ENCODE data around the gene SOX30.
"Not testable (repeated sequence)": the region's sequence is repeated elsewhere in the genome, so short reads cannot be mapped to it uniquely, and the experiment has no call there.

The SOX30 gene

DNA sequence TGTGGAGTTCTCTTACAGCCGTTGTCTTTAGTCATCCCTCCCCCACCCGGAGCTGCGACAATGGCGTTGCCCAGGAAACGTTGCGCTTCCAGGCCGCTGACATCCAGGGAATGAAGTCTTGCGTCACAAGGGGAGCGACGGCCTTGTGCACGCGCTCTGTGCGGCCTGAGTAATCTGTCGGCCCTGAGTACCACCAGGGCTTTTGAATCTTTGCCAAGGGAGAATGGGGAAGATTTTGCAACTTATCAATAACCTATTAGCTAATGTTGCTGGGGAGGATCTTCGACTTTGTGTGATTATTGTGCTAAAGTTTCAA is at the start of gene SOX30:
Gene SOX30 (minus strand): TSS at position 62 of the 316 bp plus-strand sequence. CDS start 360 bp downstream, outside the sequence.
- DNase-seq: no peak

DNA sequence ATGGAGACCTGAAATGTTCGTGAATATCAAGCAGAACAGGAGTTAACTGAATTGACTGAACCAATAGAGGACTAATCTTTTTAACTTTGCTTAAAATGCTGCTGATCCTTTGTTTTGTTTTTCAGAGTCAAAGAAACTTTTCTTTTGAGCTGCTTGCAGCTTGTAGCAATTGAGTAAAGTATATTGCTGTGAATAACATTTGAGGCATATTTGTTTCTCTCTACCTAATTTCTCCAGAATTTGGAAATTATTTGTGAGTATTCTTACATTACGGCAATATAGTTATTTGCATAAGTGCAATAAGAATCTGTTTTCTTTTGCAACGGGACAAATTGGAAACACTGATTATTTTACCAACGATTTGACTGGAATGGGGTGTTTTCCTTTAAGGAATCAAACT is 46.4 kb upstream of the SOX30 start:
- not testable (repeated sequence) for DNase-seq

DNA sequence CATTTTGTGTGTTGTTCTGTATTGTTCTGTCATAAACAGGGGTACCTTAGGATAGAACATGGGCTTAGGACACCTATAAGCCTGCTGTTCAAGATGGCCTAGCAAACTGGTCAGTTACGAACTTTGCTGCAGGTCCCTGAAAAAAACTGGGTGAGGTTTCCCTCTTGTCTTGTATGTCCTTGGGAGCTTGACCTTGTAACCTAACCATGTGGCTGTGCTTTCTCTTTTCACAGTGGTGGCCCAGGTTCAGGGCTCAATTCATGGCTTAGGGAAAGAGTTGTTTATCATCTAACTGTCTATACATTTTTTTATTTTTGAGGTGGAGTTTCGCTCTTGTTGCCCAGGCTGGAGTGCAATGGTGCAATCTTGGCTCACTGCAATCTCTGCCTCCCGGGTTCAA is 43.9 kb upstream of the SOX30 start:
- not testable (repeated sequence) for DNase-seq

DNA sequence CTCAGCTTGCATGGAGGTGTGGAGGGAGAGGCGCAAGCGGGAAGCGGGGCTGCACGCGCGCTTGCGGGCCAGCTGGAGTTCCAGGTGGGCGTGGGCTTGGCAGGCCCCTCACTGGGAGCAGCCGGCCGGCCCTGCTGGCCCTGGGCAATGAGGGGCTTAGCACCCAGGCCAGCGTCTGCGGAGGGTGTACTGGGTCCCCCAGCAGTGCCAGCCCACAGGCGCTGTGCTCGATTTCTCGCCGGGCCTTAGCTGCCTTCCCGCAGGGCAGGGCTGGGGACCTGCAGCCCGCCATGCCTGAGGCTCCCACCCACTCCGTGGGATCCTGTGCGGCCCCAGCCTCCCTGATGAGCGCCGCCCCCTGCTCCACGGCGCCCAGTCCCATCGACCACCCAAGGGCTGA is 41.6 kb upstream of the SOX30 start:
- DNase-seq: not testable (repeated sequence)

DNA sequence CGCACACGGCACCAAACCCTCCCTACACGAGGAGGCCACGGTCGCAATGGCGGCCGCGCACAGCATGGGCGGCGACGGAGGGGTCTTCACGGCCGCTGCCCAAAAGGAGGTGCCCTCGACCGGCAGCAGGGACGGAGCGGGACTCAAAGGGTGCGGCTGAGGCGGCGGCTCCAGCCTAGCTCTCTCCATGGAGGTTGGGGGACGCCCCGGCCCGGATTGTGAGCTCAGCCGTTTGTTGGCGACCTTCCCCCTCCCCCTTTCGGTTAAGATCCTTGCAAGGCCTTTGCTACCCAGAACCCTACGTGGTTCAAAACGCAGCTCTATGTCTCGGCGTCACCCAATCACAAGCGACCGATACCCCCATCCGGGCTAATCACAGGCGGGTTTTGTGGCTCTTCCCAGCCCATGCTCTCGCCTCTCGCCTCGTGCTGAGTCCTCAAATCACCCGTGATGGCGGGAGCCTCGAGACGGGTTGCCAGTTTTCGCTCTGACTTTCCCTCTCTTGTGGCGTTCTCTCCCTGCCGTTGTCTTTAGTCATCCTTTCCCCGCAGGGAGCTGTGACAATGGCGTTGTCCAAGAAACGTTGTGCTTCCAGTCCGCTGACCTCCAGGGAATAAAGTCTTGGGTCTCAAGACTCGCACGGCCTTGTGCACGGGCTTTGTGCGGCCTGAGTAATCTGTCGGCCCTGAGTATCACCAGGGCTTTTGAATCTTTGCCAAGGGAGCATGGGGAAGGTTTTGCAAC is 38.6 kb upstream of the SOX30 start:
- DNase-seq: peak; percentile 17

DNA sequence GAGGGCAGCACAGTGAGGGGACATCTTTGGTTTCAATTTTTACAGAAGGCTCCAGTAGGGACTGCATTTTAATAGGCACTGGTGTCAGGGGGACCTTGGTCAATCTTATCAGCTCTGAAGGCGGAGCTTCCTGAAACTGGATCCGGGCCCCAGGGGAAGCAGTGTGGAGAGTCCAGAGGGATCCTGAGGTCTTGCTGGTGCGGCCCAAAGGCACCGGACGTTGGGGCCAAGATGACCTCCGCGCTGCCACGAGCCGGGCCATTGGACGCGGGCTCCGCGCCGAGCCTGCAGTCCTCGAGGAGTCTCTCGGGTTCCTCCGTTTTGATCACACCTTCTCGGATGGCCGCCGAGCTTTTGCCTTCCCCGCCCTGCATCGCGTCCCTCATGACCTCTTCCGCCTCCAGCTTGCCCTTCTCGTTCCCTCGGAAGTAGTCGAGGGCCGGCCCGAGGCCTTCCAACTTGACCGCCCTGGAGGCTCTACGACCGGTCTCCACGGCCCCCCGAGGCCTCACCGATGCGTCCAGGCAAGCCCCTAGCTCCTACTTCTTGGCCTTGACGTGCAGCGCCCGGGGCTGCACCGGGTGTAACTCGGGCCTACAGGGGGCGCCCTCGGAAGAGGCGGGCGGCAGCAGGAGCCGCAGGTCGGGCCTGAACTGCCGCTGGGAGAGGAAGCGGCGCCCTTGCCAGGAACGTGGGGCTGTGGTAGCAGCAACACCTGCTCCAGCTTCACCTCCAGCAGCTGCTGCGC is 37.9 kb upstream of the SOX30 start:
- peak; percentile 59 for DNase-seq

DNA sequence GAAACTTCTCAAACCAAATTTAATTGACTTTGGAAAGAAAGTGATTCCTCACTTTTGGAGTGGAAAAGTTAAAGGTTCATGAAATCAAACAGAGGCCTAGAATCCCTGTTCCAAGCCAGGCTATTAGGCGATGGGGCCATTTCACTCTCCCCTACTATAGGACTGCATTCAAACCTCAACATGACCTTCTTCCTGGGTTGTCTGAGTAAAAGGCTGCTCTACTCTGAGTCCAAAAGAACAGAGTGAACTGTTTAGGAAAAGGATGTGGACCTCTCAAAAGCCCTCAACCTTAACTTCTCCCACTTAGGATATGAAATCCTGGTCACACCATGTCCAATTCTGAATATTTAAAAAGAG is 34.9 kb upstream of the SOX30 start:
- DNase-seq: no peak

DNA sequence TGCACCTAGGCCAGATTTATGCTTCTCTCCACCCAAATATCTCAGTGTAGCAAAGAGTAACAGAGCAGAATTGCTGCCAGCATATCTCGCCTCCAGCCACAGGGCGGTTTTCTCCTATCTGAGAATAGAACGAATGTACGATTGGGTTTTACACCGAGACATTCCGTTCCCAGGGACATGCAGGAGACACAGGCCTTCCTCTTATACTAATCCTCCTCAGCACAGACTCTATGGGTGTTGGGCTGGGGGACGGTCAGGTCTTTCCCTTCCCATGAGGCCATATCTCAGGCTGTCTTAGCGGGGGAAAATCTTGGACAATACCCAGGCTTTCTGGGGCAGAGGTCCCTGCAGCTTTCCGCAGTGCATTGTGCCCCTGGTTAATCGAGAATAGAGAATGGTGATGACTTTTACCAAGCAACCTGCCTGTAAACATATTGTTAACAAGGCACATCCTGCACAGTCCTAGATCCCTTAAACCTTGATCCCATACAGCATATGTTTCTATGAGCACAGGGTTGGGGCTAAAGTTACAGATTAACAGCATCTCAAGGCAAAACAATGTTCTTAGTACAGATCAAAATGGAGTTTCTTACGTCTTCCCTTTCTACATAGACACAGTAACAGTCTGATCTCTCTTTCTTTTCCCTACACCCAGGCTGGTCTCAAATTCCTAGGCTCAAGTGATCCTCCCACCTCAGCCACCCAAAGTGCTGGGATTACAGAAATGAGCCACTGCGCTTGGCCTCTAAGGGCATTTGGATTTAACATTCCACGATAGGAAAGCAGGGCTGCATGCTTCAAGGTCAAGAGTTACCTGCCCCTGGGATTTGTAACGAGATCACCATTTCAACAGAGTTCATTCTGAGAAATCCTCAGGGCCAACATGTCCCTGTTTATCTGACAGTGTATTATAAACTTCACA is 34.3 kb upstream of the SOX30 start:
- not testable (repeated sequence) for DNase-seq

DNA sequence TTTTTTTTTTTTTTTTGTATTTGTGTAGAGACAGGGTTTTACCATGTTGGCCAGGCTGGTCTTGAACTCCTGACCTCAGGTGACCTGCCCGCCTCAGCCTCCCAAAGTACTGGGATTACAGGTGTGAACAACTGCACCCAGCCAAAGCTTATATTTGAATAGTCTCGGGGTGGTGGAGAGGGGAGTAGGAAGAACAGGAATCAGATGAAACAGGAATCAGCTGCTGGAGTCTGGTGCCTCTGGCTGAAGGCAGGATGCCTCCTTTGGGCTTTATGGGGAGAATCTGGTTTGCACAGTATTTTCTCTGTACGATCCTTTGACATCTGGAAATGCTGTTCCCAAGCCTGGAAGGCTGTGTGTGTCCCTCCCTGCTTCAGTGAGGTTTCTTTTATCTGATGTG is 30.0 kb upstream of the SOX30 start:
- DNase-seq: no peak

DNA sequence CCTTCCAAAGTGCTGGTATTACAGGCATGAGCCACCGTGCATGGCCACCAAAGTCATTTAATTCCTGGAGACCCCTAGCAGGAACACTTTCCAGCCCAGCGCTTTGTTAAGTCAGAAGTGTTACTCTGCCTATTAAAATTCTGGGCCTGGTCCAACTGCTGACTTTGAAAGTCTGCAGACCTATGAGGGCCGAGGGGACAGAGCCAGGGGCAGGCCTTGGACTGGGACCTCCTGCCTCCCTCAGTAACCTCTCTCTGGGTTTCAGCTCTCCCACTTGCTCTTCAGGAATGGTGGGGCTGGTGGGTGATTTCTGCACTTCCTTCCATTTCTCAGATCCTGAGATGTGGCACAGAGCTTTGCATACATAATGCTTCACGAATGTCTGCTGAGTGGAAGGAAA is 28.8 kb upstream of the SOX30 start:
- DNase-seq: no peak

DNA sequence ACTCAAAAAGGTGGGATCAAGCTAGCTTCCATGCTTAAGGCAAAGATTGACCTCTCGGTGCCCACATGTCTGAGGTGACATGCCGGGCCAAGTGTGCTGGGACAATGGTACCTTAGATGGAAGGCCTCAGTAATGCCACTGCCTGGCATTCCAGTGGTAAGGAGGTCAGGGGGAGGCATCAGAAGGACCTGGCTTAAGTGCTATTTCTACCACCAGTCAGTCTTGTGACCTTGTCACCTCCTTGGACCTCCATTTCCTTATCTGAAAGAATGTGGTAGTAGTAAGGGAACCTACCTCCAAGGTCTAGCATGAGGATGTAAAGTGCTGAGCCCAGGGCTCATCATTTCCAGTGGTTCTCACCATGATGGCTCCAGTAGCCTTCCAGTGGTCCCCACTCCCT is 28.0 kb upstream of the SOX30 start:
- DNase-seq: no peak

DNA sequence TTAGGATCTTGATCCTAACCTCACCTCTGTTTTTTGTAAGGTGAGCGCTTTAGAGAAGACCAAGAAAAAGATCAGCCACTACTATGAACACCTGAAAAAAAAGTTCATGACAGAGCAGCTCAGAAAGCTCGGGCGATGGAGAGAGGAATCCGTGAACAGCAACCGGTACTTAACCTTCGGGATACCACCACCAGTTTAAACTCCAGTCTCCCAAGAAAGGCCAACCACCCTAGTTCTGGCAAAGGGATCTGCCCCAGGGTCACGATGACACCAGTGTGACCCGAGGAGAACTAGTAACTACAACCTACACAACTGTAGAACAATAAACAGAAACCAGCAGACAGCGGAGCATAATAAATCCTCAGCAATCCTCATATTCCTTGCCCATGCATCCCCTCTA is 27.6 kb upstream of the SOX30 start:
- no peak for DNase-seq

DNA sequence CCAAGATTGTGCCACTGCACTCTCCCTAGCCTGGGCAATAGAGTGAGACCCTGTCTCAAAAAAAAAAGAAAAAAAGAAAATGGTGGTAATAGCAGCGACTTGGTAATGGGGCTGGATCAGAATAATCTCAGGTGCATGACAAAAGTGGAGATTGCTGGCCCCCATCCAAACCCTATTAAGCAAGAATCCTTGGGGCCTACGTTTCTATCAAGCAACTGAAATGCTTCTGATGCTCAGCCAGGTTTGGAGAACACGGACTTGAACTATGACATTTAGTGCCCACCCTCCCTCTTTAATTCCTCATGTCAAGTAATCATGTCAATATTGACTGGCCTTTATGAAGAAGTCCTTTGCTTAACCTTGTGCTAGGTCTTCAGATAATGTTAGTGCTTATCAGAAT is 25.7 kb upstream of the SOX30 start:
- no peak for DNase-seq

DNA sequence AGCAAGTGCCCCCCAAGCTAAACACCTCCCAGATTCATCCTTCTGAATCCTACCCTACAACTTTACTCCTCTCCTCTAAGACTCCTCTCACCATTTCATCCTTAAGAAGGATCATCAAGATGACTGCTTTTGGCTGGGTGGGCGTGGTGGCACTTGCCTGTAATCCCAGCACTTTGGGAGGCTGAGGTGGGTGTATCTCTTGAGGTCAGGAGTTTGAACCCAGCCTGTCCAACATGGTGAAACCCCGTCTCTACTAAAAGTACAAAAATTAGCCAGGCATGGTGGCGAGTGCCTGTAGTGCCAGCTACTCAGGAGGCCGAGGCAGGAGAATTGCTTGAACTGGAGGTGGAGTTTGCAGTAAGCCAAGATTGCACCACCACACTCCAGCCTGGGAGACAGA is 22.1 kb upstream of the SOX30 start:
- not testable (repeated sequence) for DNase-seq

DNA sequence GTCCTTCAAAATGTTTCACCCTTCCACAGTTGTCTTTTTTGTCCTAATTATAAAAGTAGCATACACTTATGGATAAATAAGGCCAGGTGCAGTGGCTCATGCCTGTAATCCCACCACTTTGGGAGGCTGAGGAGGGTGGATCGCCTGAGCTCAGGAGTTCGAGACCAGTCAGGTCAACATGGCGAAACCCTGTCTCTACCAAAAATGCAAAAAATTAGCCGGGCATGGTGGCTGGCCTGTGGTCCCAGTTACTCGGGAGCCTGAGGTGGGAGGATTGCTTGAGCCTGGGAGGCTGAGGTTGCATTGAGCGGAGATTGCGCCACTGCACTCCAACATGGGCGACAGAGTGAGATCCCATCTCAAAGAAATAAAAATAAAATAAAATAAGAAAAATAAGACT is 20.7 kb upstream of the SOX30 start:
- DNase-seq: no peak

DNA sequence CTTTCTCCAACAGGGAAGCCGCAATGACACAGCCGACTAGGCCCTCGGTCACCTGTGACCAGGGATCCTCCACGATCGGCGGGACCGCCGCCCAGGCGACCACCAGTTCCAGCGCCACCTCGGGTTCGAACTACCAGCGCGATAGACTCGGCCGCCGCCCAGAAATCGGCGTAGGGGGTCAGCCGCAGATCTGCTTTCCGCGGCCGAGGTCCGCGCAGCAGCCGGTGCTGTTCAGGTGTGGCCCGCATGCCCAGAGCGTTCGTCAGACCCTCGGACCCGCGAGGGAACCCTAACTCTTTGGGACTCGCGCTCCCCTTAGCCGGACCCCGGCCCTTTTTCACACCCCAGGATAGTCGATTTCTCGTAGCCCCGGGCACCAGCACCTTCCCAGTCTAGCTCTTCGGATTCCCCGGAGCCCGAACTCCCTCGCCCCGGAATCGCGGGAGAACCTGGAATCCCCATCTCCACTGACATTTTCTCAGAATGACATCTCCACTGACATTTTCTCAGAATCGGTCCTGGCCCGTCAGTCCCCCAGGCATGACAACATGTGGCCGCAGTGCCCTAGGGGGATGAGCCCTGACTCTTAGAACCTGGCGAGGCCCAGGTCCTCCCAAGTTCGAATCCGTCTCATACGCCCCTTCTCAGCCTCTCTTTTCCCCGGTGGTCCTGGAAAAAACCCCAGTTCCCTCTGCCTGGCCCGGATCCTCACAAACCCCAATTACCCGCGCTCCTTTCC is 19.5 kb upstream of the SOX30 start:
- DNase-seq: no peak

DNA sequence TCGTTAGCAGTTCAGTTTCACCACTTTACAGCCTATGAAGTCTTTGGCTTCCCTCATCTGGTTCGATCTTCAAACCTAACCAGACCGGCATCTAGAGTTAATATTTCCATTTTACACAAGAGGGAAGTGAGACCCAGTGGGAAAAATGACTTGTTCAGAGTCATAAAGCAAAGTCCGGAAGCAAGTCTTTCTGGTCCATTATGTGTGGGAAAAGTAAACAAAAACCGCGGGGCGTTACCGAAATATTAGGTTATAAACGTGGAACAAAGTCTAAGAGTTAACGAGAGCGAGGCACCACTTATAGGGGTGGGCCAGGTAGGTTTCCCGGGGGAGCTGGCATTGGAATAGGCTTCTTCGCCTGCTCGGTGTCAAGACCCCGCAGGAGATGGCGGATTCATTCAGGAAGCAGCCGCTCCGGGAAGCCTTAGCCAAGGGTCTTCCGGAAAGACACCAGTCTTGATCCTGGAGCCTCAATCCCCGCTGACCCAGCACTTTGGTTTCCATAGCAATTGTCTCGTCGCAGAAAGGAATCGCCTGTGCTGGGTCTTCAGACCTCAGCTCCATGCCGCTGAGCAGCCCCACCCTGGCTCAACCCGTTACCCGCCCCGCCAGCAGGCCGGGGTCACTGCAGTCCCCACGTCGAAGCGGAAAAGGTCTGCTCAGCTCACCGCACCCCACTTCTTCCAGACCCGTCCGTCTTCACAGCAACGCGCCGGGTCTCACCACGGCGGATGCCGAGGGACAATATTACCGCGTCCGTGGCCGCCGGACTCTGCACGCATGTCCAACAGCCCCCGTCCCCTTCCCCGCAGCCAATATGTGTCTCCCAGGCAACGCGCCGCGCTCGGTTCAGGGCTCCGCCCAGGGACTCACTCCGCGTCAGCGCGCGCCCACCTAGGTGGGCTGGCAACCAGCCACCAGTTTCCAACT is 18.7 kb upstream of the SOX30 start, which contains the start of gene C5orf52:
Gene C5orf52 (plus strand): TSS at position 872 of the 930 bp plus-strand sequence. CDS start 82 bp downstream, outside the sequence.
- peak; percentile 64 for DNase-seq

DNA sequence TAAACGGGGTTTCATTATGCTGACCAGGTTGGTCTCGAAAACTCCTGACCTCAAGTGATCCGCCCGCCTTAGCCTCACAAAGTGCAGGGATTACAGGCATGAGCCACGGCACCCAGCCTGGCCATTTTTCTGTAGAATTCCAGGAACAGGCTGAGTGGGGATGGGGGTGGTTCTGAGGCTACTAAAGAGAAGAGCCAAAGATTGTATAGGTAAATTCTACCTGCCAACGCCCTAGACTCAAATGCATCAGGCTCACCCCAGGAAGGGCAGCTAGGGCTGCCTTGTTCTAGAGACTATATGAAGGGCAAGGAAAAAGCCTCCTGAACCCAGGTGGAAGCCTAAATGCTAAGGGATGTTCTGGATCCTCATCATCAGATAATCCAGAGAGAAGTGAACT is 17.5 kb upstream of the SOX30 start:
- DNase-seq: no peak

DNA sequence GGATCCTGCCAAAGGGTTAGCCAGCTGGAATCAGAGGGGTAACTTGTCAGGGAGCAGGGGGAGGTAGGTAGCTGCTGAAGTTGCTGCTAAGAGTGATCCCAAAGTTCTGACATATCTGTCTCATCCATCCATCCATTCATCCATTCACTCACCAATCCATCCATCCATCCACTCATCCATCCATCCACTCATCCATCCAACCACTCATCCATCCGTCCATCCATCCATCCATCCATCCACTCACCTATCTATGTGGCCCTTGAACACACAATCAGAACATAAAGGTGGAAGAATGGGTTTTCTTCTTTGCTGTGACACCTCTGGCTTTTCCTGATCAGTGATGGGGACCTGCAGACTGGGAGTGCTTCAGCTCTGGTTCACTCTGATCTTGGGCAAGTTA is 16.1 kb upstream of the SOX30 start:
- DNase-seq: no peak

DNA sequence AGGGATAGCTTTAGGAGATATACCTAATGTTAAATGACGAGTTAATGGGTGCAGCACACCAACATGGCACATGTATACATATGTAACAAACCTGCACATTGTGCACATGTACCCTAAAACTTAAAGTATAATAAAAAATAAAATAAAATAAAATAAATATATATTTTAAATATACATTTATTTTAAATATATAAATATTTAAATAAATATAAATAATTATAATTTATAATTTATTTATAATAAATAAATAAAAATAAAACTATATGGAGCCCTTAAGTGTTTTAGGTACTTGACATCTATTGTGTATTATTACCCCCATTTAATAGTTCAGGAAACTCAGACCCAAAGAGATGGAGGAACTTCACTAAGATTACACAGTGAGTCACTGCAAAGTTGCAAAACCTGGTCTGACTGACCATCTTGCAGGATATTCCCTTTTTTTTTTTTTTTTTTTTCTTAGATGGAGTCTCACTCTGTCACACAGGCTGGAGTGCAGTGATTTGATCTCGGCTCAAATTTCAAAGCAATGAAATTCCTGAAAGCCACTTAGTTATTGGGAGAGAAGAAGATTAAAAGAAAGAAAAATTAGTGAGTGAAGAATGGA is 13.3 kb upstream of the SOX30 start:
- DNase-seq: no peak

Data from activated CD8-positive, alpha-beta memory T cell treated with anti-CD3 and anti-CD28 coated beads, Interleukin-2, amount 50 U/mL, for 48 hours (primary cell).